Hepatocyte (in vitro differentiated cells): Measurements from ENCODE around the gene PTGR1.

Source experiments
- CTCF ChIP-seq: fragments of 200-600 bp; sonication (generic); IDR thresholded peaks from 2 replicates; pipeline ENCODE4 v1.5.1; 2016; ENCODE audit warnings: antibody characterized with exemption, mild to moderate bottlenecking; ENCODE audit not compliant: poor library complexity
- EZH2 ChIP-seq: fragments of 200-600 bp; sonication (generic); IDR thresholded peaks from 2 replicates; pipeline ENCODE4 v1.6.1; 2016; ENCODE audit warnings: antibody characterized with exemption, mild to moderate bottlenecking, borderline replicate concordance
- EZH2phosphoT487 ChIP-seq: fragments of 200-600 bp; sonication (generic); IDR thresholded peaks from one replicate; pipeline ENCODE4 v1.6.1; 2018; ENCODE audit warnings: antibody characterized with exemption, mild to moderate bottlenecking, low read depth, moderate library complexity; ENCODE audit not compliant: unreplicated experiment, severe bottlenecking

- TF ChIP-seq CTCF (no peak), EZH2phosphoT487 (no peak), EZH2 (no peak)
Measured at GRCh38 chr9:111516061-111516465, 83.4 kb downstream of the PTGR1 start.
